Endothelial cell of umbilical vein (primary cell): ENCODE results near the gene GPR89A.
"Not testable (repeated sequence)": the region's sequence is repeated elsewhere in the genome, so short reads cannot be mapped to it uniquely, and the experiment has no call there.

Source experiments
- CTCF ChIP-seq, 2 donors: IDR thresholded peaks; 1 replicate in 1 of 2; 2 replicates in 1 of 2; pipeline ENCODE4 v1.5.1; 2011; ENCODE audit warnings: low read length in 2 of 2, mild to moderate bottlenecking in 2 of 2, moderate library complexity in 2 of 2, control low read depth in 1 of 2, inconsistent platforms in 1 of 2, low read depth in 1 of 2; ENCODE audit not compliant: insufficient read depth in 1 of 2; ENCODE audit errors: extremely low read depth in 1 of 2
- EZH2 ChIP-seq: IDR thresholded peaks from 2 replicates; pipeline ENCODE4 v1.6.1; 2012; ENCODE audit warnings: borderline replicate concordance, low read depth, mild to moderate bottlenecking, moderate library complexity, low read length, inconsistent platforms; ENCODE audit not compliant: severe bottlenecking
- GATA2 ChIP-seq: IDR thresholded peaks from 2 replicates; pipeline ENCODE4 v1.7.0; 2011; ENCODE audit warnings: low read depth, mild to moderate bottlenecking, moderate library complexity, mixed read lengths, low read length; ENCODE audit not compliant: insufficient read length, insufficient read depth
- POLR2A ChIP-seq: IDR thresholded peaks from 2 replicates; pipeline ENCODE4 v1.6.1; 2012; ENCODE audit warnings: low read depth, mild to moderate bottlenecking, control low read depth, low read length
- POLR2AphosphoS5 ChIP-seq: IDR thresholded peaks from 2 replicates; pipeline ENCODE4 v1.6.1; 2012; ENCODE audit warnings: low read depth, mild to moderate bottlenecking, control low read depth, low read length, moderate library complexity; ENCODE audit not compliant: insufficient read depth

GRCh38 chr1:145607833-145608733 lies at the start of gene GPR89A:
- TF ChIP-seq POLR2AphosphoS5 (peak; percentile 76), POLR2A (peak; percentile 91)
- not testable (repeated sequence) for TF ChIP-seq CTCF (IDR thresholded peaks at IDR 0.05; ENCODE audit: extremely low read depth in 1 of 2, insufficient read depth in 1 of 2, low read depth in 1 of 2, low read length in 2 of 2); GATA2; EZH2
